HG02610 (cell line): ENCODE measurements around the gene SCUBE1.

ENCODE experiments used
- ATAC-seq: cut with Tn5 transposase; IDR thresholded peaks from one replicate; pipeline ENCODE4 v1.9.1; 2021; ENCODE audit warnings: mild to moderate bottlenecking, moderate library complexity; ENCODE audit not compliant: unreplicated experiment

SCUBE1 gene

DNA sequence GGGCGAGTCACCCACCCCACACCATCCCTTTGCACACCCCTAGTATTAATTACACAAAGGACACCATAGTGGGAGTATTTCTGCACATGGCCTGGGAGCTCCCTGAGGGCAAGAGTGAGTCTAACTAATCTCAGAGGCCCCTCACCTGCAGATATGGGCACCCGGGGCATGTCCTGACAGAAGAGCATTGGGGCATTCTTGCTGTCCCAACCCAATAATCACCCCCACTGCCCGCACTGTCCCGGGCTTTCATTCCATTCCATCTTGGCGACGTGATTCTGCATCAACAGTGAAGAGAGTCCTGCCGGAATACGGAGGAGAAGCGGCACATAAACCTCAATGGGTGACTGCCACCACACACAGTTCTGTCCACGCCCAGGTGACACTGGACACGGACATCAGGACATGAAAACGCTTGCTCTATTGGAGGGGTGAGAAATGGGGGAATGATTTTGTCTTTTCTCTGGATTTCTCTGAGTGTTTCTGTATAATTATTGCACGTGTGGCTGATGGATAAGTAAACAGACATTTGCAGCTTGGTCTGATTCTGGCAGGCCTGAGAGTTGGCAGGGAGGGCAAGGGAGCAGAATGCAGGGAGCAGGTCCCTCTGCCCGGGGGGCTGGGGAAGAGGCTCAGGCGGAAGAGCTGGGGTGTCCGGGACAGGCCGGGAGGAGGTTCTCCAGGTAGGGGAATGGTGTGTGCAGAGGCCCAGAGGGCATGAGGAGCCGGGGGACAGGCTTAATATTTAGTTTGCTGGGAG lies 38.2 kb downstream of the SCUBE1 start:
- ATAC-seq, result no peak

DNA sequence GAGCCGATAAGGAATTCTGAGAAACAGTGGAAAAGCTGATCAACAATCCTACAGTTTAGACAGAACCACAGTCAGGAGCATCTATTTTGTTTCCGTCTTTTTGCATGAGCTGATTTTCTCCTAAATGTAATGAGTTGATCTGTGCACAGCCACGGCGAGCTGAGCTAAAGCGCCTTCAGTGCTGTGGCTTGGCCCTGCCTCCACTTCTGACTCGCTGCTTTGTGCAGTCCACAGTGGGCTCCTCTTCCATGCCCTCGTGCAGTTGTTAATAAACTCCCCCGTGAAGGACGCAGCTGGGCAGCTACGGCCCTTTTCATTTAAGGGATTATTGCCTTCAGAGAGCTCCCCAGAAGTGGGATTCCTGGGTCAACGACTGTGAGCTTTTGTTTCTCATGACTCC lies 39.4 kb downstream of the SCUBE1 start:
- ATAC-seq, result no peak

DNA sequence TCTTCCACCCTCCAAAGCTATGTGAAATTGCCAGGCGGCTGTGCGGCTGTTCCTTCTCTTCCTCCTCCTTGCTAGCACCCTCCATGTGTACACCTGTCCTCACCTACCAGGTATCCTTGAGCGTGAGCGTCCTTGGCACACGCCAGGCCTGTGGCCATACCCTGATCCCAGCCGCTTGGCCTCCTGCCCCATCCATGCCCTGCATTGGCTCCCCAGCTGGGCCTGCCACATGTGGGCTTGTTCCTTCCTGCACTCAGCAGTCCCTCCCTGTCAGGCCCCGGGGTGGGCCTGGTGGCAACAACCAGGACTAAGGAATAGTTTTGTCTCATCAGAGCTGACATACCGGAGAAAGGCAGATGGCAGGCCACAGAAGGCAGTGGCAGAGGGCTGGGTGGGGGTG lies 40.0 kb downstream of the SCUBE1 start:
- no peak for ATAC-seq

DNA sequence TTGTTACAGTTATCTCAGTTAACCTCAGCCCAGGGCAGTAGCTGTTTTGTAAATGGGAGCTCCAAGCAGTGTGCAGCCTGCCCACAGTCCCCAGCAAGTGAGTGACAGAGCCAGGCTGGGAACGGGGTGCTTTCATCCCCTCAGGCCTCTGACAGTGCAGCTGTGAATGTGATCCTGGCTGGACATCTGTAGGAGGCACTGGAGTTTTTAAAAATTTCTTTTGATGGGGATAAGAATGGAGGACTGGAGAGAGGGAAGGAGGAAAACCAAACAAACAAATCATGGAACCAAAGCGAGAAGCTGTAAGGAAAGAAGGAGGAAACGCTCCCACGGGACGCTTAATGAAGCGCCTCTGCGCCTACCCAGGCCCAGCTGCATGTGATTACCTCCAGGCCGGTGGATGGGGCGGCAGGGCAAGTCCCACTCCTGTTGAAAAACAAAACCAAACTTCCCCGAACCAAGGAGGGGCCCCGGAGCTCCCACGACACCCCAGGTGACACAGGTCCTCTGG lies 40.6 kb downstream of the SCUBE1 start:
- ATAC-seq, result no peak

DNA sequence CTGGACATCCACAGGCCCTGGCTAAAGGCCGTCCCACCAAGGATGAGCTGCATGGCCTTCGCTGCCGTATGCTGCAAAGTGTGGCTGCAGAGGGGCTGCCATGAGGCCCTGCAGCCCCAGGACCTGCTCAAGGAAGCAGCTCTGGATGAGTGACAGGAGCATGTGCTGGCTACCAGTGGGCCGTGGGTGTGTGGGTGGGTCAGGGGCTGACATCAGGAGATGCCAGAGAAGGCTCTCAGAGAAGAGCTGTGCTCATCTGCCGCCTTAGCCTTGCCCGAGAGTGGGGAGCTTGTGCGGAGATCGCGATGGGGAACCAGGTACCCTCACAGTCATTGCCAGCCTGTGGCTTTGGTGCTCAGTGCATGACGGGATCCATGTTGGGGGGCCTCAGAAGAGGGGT lies 41.3 kb downstream of the SCUBE1 start:
- ATAC-seq, result no peak

DNA sequence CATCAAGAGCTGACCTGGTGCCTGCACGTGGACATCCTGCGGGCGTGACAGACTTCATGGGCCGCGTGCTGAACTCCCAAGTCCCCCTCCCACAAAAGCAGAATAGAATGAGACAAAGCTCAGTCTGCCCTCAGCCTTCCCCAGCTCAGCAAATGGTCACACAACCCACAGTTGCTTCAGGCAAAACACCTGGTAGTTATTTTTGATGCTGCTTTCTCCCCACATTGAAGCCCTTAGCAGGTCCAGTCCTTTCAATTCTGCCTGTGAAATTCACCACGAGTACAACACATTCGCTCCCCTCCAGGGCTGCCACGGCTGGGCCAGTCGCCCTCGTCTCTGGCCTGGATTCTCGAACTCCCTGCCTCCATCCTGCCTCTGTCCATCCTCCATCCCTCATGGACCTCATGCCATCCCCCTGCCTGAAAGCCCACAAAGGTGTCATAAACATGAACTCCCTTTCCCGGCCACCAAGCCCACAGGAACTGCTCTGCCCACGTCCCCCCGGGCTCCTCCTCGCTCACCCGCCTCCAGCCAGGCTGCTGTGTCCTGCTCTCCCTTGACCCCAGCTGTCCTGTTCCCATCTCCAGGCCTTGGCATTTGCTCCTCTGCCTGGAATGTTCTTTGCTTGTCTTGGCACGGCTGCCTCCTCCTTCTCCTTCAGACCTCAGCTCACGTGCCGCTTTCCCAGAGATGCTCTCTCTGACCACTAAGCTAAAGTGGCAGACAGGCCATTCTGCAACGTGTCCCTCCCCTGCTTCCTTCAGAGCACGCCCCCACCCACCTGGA lies 42.1 kb downstream of the SCUBE1 start:
- no peak for ATAC-seq

DNA sequence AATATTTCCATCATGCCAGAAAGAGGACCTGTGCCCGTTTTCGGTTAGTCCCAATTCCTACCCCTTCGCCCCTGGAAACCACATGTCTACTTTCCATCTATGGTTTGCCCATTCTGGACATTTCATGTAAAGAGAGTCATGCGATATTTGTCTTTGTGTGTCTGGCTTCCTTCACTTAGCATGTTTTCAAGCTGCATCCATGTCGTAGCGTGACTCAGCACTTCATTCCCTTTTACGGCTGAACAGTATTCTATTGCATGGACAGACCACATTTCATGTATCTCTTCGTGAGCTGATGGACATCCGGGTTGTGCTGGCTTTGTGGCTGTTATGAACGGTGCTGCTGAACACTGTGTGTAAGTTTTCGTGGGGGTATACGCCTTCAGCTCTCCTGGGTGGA lies 43.4 kb downstream of the SCUBE1 start:
- no peak for ATAC-seq

DNA sequence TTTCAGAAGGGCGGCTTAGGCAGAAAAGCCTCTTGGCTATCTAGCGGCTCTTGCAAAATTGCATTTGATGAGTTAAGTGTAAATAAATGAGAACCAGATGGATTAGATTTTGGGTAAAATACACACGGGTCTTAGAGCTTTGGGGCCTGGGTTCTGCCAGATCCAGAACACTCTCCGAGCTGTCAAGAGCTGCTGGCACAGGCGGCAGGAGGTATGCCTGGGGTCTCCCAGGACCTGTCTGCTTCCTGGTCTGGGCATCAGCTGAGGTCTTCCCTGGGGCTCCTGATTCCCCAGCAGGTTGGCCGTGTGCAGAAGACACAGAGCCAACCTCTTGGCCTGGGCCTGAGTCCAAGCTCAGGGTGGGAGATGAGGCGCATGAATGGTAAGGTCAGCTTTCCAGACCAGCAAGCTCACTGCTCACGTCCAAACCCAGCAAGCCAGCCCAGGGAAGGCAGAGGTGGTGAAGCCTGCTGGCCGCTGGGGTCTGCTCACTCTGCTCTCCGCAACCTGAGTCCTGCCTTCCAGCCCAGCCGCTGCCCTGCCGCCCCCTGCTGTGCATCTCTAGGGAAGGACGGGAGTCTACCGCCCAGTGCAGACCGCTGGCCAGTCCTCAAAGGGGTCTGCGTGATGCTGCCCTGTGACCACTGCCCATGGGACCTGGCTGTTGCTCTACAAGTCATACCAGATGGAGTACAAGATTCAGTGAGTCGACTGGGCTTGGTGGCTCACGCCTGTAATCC lies 44.9 kb downstream of the SCUBE1 start:
- ATAC-seq, result no peak

DNA sequence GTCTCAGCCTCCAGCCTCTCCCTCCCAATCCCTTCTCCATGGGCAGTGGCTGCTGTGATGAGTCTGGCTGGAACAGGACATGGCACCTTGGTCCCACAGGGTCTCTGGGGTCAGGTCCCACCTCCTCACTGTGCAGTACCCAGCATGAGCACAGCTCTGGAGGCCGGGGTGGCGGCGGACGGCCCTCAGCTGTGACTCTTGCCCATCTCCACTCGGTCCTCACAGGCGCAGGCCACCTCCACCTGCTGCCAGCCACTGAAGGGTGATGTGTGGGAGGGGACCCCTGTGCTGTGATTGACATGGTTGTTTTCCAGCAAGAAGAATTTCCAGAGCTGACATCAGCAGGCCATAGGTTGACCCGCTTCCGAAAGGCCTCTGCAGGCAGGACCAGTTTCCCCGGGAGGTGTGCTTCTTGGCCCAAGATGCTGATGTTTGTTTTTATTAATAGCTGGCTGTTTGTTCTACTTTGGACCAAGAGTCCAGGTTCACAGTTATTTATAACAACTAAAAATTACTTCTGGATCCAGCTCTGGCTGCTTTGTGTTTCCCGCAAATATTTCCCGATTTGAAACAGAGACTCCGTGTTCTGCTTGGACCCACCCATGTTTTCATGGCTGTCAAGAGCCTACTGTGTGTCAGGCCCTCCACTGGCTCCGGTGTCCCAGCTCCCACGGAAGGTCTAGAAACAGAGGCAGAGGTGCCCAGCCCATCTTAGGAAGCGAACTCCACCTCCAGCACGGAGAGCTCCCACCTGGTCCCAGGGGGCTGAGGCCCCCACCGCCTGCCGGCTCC lies 45.7 kb downstream of the SCUBE1 start:
- ATAC-seq, result no peak

DNA sequence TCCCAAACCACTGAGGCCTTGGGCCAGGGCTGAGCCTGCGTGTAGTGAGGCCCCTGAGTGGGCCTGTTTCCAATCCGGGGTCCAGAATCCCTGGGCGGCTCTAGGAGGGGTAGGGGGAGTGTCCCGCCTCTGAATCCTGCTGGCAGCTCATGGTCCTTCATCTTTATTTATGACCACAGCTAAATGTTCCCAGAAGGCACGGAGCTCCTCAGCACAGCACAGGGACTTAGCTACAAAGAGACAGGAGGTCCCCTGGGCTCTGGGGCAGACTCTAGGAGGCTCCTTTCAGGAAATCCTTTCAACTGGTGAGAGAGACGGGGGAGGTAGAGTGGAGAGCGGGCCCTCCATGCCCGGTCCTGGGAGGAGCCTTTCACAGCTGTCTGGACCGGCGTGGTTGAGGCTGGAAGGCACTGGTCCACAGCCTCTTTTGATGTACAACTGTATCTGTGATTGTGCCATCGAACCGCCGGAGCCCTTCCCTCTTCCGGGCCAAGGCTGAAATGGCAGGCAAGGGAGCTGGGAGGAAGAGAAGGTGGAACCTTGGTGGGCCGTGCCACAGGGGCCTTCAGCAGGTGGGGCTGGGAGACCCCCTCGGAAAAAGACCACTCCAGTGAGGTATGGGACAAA lies 46.8 kb downstream of the SCUBE1 start:
- no peak for ATAC-seq

DNA sequence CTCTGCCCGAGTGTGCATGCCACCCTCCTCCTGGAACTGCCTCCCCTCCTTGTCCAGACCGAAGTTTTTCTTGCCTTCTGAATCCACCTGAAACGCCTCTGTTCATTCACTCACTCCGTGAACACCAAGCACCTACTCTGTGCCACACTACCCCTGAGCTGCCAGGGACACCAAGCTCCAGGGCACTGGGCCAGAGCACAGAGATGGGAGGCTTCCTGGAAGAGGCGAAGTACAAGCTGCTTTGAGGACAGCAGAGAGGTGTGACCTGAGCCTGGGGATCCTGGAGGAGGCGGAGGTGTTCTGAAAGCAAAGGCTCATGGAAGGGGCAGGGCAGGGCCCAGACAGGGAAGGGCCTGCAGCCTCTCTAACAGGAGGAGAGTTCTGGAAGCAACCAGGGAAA lies 47.5 kb downstream of the SCUBE1 start:
- no peak for ATAC-seq

DNA sequence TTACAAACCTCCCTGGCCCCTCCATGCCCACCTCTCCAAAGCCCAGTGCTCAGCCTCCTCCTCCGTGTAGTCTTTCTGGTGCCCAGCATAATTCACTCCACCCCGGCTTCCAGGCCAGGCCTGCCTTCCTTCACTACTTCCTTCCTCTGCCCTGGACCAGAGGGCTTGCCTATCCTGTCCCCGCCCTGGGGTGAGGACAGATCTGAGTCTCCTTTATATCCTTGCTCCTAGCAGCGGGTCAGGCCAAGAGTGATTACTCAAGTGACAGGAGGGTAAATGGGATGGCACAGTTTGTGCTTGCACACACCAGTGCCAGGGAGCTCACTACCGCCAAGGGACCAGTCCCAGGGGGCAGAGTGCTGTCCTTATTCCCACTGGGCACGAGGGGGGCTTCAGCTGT lies 48.0 kb downstream of the SCUBE1 start:
- no peak for ATAC-seq

DNA sequence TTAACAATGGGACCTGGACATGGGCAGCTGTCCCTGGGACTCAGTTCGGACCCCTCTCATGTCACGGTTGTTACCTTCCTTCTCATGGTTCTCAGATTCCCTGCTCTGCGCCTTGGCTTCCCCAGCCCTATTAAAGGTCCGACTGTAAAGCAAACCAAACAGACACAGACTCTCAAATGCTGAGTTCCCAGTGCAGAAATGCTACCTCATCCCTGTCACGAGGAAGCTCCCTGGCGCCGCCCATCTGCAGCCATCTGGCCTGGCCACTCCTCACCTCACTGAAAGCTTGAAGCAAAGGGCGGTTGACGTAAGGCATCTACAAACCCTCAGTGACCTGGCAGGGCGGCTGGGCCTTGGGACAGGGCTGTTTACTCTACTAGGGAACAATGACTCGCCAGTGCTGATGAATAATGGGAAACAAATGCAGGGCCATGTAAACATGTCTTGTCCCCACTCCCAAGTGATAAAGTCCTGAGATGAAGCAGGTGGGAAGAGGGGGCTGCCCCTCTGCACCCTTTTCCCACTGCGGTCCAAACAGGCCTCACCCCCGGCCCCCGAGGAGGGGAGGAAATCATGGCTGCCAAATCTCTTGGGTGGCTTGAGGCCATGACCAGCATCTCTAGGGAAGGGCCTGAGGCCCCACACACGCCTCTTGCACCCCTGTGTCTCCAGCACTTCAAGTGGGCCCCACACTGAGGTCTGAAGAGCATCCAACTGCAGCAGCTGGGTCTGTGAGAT lies 49.3 kb downstream of the SCUBE1 start:
- no peak for ATAC-seq

DNA sequence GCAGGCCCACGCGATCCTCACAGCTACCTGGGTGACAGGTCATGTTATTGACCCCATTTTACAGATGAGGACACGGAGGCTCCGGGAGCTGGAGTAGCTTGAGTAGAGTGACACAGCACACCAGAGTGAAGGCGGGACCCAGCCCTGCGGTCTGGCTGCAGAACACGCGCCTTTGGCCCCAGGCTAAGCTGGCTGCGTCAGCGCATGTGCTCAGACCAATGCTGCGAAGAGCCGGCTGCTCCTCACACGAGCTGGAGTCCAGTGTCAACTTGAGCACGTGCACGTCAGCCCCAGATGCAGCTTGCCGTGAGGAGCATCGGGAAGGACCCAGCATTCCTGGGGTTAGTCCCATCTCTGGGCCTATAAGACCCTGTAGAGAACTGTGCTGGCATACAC lies 49.9 kb downstream of the SCUBE1 start:
- no peak for ATAC-seq

DNA sequence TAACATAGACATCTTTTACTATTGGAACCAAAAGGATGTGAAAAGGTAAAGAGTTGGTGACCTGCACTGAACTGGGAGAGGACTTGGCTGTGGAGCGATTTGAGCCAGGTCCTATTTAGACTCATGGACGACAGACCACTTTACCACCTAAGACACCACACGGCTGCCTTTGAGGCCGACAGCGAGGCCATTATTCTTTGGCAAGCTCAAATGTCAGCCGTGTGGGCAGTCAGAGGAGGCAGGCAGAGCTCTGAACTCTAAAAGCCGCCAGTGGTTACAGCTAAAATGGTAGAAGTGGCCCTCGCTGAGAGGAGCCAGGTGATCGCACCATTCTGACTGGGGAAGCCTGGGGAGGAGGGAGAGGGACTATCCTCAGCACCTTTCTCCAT lies 50.5 kb downstream of the SCUBE1 start:
- ATAC-seq, result no peak

DNA sequence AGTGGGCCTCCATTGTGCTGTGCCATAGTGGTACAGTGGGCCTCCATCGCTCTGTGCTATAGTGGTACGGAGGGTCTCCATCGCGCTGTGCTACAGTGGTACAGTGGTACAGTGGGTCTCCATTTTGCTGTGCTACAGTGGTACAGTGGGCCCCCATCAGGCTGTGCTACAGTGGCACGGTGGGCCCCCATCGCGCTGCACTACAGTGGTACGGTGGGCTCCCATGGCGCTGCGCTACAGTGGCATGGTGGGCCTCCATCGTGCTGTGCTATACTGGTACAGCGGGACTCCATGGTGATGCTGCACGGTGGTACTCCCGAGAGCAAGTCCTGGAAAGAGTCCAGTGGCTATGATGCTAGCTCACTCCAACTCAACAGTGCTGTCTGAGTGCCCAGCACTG lies 51.8 kb downstream of the SCUBE1 start:
- no peak for ATAC-seq

DNA sequence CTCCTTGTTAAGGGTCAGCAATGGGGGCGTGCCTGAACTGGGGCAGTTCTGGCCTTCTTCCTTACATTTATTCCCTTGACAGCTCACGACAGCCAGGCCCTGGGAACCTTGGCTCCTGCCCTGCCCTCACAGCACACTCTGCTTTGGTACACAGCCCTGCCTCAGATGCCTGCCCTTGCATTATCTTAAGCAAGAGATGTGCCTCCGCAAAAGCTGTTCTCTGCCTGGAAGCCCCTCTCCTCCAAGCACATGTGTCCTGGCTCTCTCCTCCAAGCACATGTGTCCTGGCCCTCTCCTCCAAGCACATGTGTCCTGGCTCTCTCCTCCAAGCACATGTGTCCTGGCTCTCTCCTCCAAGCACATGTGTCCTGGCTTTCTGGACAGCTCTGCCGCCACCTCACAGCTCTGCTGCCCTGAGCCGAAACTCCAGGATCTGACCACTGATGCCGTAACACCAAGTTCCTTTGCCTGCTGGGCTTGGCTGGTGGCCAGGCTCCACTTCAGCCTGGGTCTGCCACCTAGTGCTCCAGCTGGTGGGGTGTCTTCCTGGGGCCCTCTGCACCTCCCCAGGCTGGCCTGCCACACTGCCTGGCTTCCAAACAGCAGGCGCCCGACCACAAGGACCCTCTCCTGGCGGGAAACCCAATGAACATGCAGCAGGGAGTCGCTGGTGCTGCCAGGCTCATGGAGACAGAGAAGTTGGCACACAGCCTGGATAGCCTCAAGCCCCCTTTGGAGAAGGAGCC lies 53.0 kb downstream of the SCUBE1 start:
- ATAC-seq, result no peak

DNA sequence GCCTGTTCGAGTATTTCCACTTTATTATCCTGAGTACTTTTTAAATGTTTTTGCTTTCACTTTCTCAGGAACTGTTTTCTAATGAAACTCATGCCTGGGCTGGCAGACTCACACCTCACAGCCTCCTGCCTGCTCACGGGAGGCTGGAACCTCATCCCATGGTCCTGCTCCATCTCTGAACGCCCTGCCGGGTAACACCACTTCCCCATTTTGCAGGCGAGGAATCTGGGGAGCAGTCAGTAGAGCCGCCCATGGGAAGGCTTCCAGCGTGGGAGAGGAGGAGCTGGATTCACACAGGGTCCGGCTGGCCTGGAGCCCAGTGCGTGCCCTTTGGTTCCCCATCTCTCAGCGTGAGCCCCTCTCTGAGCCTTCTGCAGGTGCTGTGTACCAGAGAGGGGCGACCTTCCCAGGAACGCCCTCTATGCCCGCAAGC lies 53.6 kb downstream of the SCUBE1 start:
- no peak for ATAC-seq
